Osteocyte (in vitro differentiated cells): ENCODE measurements around the gene PPIH. TPM values are rescaled to one million over a fixed set of nuclear protein-coding genes. Genes with fewer than 3 reads are reported as not detected.
"Not testable (repeated sequence)": the region's sequence is repeated elsewhere in the genome, so short reads cannot be mapped to it uniquely, and the experiment has no call there.

Experiments
- DNase-seq: peaks from one replicate; pipeline ENCODE4 v3.0.0; 2021; ENCODE audit warnings: mixed read lengths; ENCODE audit not compliant: unreplicated experiment; ENCODE audit errors: extremely low spot score
- H3K27ac Mint-ChIP-seq: one replicate; pipeline ENCODE4 v1.8.0; 2021; ENCODE audit warnings: mild to moderate bottlenecking, mixed read lengths; ENCODE audit not compliant: unreplicated experiment
- H3K27me3 Mint-ChIP-seq: one replicate; pipeline ENCODE4 v1.8.0; 2021; ENCODE audit warnings: mixed read lengths; ENCODE audit not compliant: unreplicated experiment
- H3K36me3 Mint-ChIP-seq: one replicate; pipeline ENCODE4 v1.8.0; 2021; ENCODE audit warnings: mixed read lengths; ENCODE audit not compliant: unreplicated experiment
- H3K4me1 Mint-ChIP-seq: one replicate; pipeline ENCODE4 v1.8.0; 2021; ENCODE audit warnings: mixed read lengths; ENCODE audit not compliant: unreplicated experiment
- H3K4me3 Mint-ChIP-seq: one replicate; pipeline ENCODE4 v1.8.0; 2021; ENCODE audit warnings: mild to moderate bottlenecking, moderate library complexity, mixed read lengths; ENCODE audit not compliant: unreplicated experiment
- H3K9me3 Mint-ChIP-seq: one replicate; pipeline ENCODE4 v1.8.0; 2021; ENCODE audit warnings: mixed read lengths; ENCODE audit not compliant: unreplicated experiment
- CTCF ChIP-seq: fragments of 200-600 bp; sonication (generic); IDR thresholded peaks from 2 replicates; pipeline ENCODE4 v1.5.0; 2021; ENCODE audit warnings: antibody characterized with exemption, mild to moderate bottlenecking, moderate library complexity
- total RNA-seq: library from RNA; stranded (reverse); gene quantifications from 2 replicates; pipeline ENCODE4 v1.2.1, GENCODE V29; 2021

PPIH gene
- total RNA-seq, 1 donor from 2014 or later, result 30.2 TPM

GRCh38 chr1:42698081-42698813, 40.0 kb downstream of the PPIH start:
- Mint-ChIP-seq H3K4me1 (peaks cover 2% of the 10 kb centered on the region), H3K27ac (no peak overlapping the region), H3K36me3 (peaks cover 70% of the 10 kb centered on the region), H3K9me3 (no peaks in the 10 kb centered on the region), H3K27me3 (no peaks in the 10 kb centered on the region), H3K4me3 (no peak overlapping the region)
- no peak for TF ChIP-seq CTCF
- no peak for DNase-seq

- no peak overlapping the region for H3K27ac Mint-ChIP-seq
- no peak for DNase-seq
- no peak for TF ChIP-seq CTCF
Measured at GRCh38 chr1:42700006-42700405, 41.8 kb downstream of the PPIH start.

GRCh38 chr1:42703888-42704464, 45.8 kb downstream of the PPIH start:
- H3K9me3 Mint-ChIP-seq, result peaks cover 3% of the 10 kb centered on the region
- no peaks in the 10 kb centered on the region for H3K4me1 Mint-ChIP-seq
- no peak for DNase-seq
- H3K36me3 Mint-ChIP-seq, result peaks cover 64% of the 10 kb centered on the region
- no peak overlapping the region for H3K27ac Mint-ChIP-seq
- H3K4me3 Mint-ChIP-seq, result no peak overlapping the region
- TF ChIP-seq CTCF, result no peak
- no peaks in the 10 kb centered on the region for H3K27me3 Mint-ChIP-seq

More at GRCh38 chr1:42700006-42700405, 41.8 kb downstream of the PPIH start:
- peaks cover 75% of the 10 kb centered on the region for H3K36me3 Mint-ChIP-seq
- no peak overlapping the region for H3K4me3 Mint-ChIP-seq
- no peaks in the 10 kb centered on the region for H3K27me3 Mint-ChIP-seq
- H3K9me3 Mint-ChIP-seq, result no peaks in the 10 kb centered on the region
- no peaks in the 10 kb centered on the region for H3K4me1 Mint-ChIP-seq

- H3K27ac Mint-ChIP-seq, H3K4me1 Mint-ChIP-seq, H3K27me3 Mint-ChIP-seq, DNase-seq, H3K4me3 Mint-ChIP-seq: not testable (repeated sequence)
- H3K9me3 Mint-ChIP-seq, result peaks cover 24% of the 10 kb centered on the region
- peaks cover 59% of the 10 kb centered on the region for H3K36me3 Mint-ChIP-seq
Measured at GRCh38 chr1:42712808-42713207, 54.6 kb downstream of the PPIH start.

- Mint-ChIP-seq H3K4me3 (no peak overlapping the region), H3K27ac (no peak overlapping the region), H3K9me3 (peaks cover 24% of the 10 kb centered on the region), H3K27me3 (no peaks in the 10 kb centered on the region), H3K4me1 (peaks cover 4% of the 10 kb centered on the region), H3K36me3 (peaks cover 54% of the 10 kb centered on the region)
- TF ChIP-seq CTCF, result no peak
- no peak for DNase-seq
Measured at GRCh38 chr1:42713293-42713692, 55.1 kb downstream of the PPIH start.

- not testable (repeated sequence) for H3K4me3 Mint-ChIP-seq, H3K27me3 Mint-ChIP-seq, H3K4me1 Mint-ChIP-seq, H3K27ac Mint-ChIP-seq, DNase-seq
- Mint-ChIP-seq H3K9me3 (peaks cover 22% of the 10 kb centered on the region), H3K36me3 (peaks cover 49% of the 10 kb centered on the region)
Measured at GRCh38 chr1:42714441-42714840, 56.2 kb downstream of the PPIH start.
